DOHH2 (cell line): Measurements from ENCODE around the gene TNS4.

Experiments used
- H3F3A ChIP-seq: fragments of 200-600 bp; sonication (generic), shearing (Covaris generic); 2 replicates; pipeline ENCODE4 v1.6.0; 2016; ENCODE audit warnings: antibody characterized with exemption, mild to moderate bottlenecking; ENCODE audit not compliant: control insufficient read depth, insufficient read depth
- H3K27ac ChIP-seq: fragments of 200-600 bp; sonication (generic); 2 replicates; pipeline ENCODE4 v1.5.1; 2014; ENCODE audit warnings: low read depth, mild to moderate bottlenecking, low read length, moderate library complexity
- H3K27me3 ChIP-seq: fragments of 200-600 bp; sonication (generic); 2 replicates; pipeline ENCODE4 v1.6.1; 2014; ENCODE audit warnings: mild to moderate bottlenecking, low read length, mixed read lengths; ENCODE audit not compliant: control insufficient read depth
- H3K36me3 ChIP-seq: fragments of 200-600 bp; sonication (generic); 2 replicates; pipeline ENCODE4 v1.6.1; 2014; ENCODE audit warnings: mild to moderate bottlenecking, low read length, moderate library complexity, mixed read lengths; ENCODE audit not compliant: control insufficient read depth
- H3K4me1 ChIP-seq: fragments of 200-600 bp; sonication (generic); 2 replicates; pipeline ENCODE4 v1.6.1; 2014; ENCODE audit warnings: mild to moderate bottlenecking, low read length, mixed read lengths; ENCODE audit not compliant: control insufficient read depth
- H3K4me2 ChIP-seq: fragments of 200-600 bp; sonication (generic); 2 replicates; pipeline ENCODE4 v1.6.0; 2014; ENCODE audit warnings: mild to moderate bottlenecking, low read length, moderate library complexity
- H3K4me3 ChIP-seq: fragments of 200-600 bp; sonication (generic); 2 replicates; pipeline ENCODE4 v1.5.1; 2014; ENCODE audit warnings: mild to moderate bottlenecking, low read length, mixed read lengths
- H3K79me2 ChIP-seq: fragments of 200-600 bp; sonication (generic); 2 replicates; pipeline ENCODE4 v1.6.1; 2014; ENCODE audit warnings: mild to moderate bottlenecking, low read length, mixed read lengths; ENCODE audit not compliant: control insufficient read depth
- H3K9me2 ChIP-seq: fragments of 200-600 bp; sonication (generic); replicated peaks from 2 replicates; pipeline ENCODE4 v1.6.1; 2014; ENCODE audit warnings: mild to moderate bottlenecking, low read length, mixed read lengths; ENCODE audit not compliant: control insufficient read depth
- H3K9me3 ChIP-seq: fragments of 200-600 bp; sonication (generic); 2 replicates; pipeline ENCODE4 v1.6.1; 2014; ENCODE audit warnings: antibody characterized with exemption, low read length, mixed read lengths; ENCODE audit not compliant: control insufficient read depth, insufficient read depth
- H4K20me1 ChIP-seq: fragments of 200-600 bp; sonication (generic); 2 replicates; pipeline ENCODE4 v1.6.0; 2014; ENCODE audit warnings: low read depth, mild to moderate bottlenecking, antibody characterized with exemption, low read length, moderate library complexity; ENCODE audit not compliant: control insufficient read depth, insufficient read depth
- CTCF ChIP-seq: fragments of 200-600 bp; sonication (generic); IDR thresholded peaks from one replicate; pipeline ENCODE4 v1.5.1; 2014; ENCODE audit warnings: antibody characterized with exemption, mild to moderate bottlenecking, low read depth, low read length; ENCODE audit not compliant: poor library complexity, severe bottlenecking
- EZH2phosphoT487 ChIP-seq: fragments of 200-600 bp; sonication (generic); IDR thresholded peaks from 2 replicates; pipeline ENCODE4 v1.6.1; 2017; ENCODE audit warnings: borderline replicate concordance, mild to moderate bottlenecking, antibody characterized with exemption, low read length, moderate library complexity, mixed read lengths

TNS4 gene

GRCh38 chr17:40490289-40490853 lies 11.1 kb downstream of the TNS4 start:
- Histone ChIP-seq H3K9me2 (no peaks in the 10 kb centered on the region), H3K4me3 (no peak overlapping the region), H3K27ac (no peak overlapping the region), H3F3A (no peaks in the 10 kb centered on the region), H3K9me3 (no peaks in the 10 kb centered on the region), H3K4me1 (peaks cover 10% of the 10 kb centered on the region), H3K4me2 (no peak overlapping the region), H4K20me1 (no peaks in the 10 kb centered on the region), H3K27me3 (peaks cover 2% of the 10 kb centered on the region), H3K79me2 (no peaks in the 10 kb centered on the region), H3K36me3 (no peaks in the 10 kb centered on the region)
- TF ChIP-seq CTCF, result no peak
- TF ChIP-seq EZH2phosphoT487, result no peak

GRCh38 chr17:40487371-40488020 lies 13.9 kb downstream of the TNS4 start:
- TF ChIP-seq EZH2phosphoT487, result no peak
- no peak for TF ChIP-seq CTCF
- Histone ChIP-seq H3F3A (no peaks in the 10 kb centered on the region), H4K20me1 (no peaks in the 10 kb centered on the region), H3K36me3 (no peaks in the 10 kb centered on the region), H3K9me2 (no peaks in the 10 kb centered on the region), H3K79me2 (no peaks in the 10 kb centered on the region), H3K27me3 (peaks cover 6% of the 10 kb centered on the region), H3K4me2 (no peak overlapping the region), H3K27ac (no peak overlapping the region), H3K4me1 (peaks cover 10% of the 10 kb centered on the region), H3K4me3 (no peak overlapping the region), H3K9me3 (no peaks in the 10 kb centered on the region)

GRCh38 chr17:40486522-40487370 lies 14.7 kb downstream of the TNS4 start:
- Histone ChIP-seq H3K4me3 (no peak overlapping the region), H3K9me3 (no peaks in the 10 kb centered on the region), H3K9me2 (no peaks in the 10 kb centered on the region), H3K27ac (no peak overlapping the region), H3K4me1 (peaks cover 10% of the 10 kb centered on the region), H3K4me2 (no peak overlapping the region), H3K79me2 (no peaks in the 10 kb centered on the region), H4K20me1 (no peaks in the 10 kb centered on the region), H3K36me3 (no peaks in the 10 kb centered on the region), H3K27me3 (peaks cover 6% of the 10 kb centered on the region; the same call in 1 of the 2 replicates), H3F3A (no peaks in the 10 kb centered on the region)
- TF ChIP-seq CTCF (no peak), EZH2phosphoT487 (no peak)
